GM12864 (cell line): ENCODE data around the gene BCORL1.

Source experiments
- DNase-seq: peaks from one replicate; pipeline ENCODE4 v3.0.0-alpha.2; 2011; ENCODE audit warnings: low read depth
- H3K4me3 ChIP-seq: 2 replicates; pipeline ENCODE4 v1.5.1; 2011; ENCODE audit warnings: mild to moderate bottlenecking, low read depth, low read length, control low read depth
- CTCF ChIP-seq: IDR thresholded peaks from 2 replicates; pipeline ENCODE4 v1.5.1; 2011; ENCODE audit warnings: low read depth, mild to moderate bottlenecking, moderate library complexity, low read length, control low read depth, inconsistent platforms; ENCODE audit errors: missing control alignments

The BCORL1 gene

DNA sequence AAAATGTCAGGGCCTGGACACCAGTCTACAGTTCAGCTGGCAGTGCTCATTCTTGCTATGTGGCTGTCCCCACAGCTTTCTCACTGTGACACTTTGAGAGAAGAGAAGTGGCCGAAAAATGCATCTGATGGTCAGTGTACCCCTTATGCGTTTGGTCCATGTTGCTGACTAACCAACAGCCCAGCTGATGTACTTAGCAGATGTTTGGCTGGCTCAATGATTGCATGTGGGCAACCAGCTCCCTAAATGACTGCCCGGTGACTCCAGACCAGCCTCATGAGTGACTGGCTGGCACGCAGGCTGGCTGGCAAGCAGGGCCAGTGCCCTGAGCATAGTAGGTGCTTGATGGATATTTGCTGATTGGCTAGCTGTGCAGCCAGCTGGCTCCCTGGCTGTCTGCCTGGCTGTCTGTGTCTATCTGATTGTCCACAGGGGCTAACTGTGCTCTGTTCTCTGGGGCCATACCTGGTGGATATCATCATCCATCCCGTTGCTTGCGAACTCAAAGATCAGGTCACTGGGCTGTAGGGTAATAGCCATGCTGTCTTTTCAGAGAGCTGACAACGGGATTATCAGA lies 98.4 kb downstream of the BCORL1 start:
- no peak for DNase-seq
- no peak overlapping the region for H3K4me3 ChIP-seq
- TF ChIP-seq CTCF: no peak

GRCh38 chrX:130081421-130082045 lies 99.1 kb downstream of the BCORL1 start:
- DNase-seq: no peak
- no peak overlapping the region for H3K4me3 ChIP-seq
- TF ChIP-seq CTCF: no peak

GRCh38 chrX:130082244-130083106 lies 100.0 kb downstream of the BCORL1 start:
- H3K4me3 ChIP-seq: peak overlapping the region; percentile 24
- TF ChIP-seq CTCF: peak; percentile 54
- DNase-seq: peak; percentile 55

DNA sequence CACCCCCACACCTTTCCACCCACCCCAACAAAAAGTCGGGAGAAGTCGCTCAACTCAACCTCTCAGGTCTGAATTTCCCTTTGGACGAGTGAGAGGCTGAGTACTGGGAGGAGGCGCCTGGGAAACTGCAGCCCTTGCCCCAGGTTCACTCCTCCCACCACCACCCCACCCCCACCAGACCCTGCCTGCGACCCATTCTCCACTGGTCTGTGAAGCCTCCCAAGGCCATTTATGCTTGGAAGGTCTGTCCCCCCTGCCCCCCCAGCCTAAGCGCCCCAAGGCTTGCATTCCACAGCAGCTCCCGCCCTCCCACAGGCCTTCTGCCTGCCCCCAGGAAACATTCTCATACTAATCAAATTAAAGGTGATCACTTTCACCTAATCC lies 100.7 kb downstream of the BCORL1 start:
- H3K4me3 ChIP-seq: peak overlapping the region; percentile 24; the same call in 1 of the 2 replicates
- no peak for DNase-seq
- no peak for TF ChIP-seq CTCF

DNA sequence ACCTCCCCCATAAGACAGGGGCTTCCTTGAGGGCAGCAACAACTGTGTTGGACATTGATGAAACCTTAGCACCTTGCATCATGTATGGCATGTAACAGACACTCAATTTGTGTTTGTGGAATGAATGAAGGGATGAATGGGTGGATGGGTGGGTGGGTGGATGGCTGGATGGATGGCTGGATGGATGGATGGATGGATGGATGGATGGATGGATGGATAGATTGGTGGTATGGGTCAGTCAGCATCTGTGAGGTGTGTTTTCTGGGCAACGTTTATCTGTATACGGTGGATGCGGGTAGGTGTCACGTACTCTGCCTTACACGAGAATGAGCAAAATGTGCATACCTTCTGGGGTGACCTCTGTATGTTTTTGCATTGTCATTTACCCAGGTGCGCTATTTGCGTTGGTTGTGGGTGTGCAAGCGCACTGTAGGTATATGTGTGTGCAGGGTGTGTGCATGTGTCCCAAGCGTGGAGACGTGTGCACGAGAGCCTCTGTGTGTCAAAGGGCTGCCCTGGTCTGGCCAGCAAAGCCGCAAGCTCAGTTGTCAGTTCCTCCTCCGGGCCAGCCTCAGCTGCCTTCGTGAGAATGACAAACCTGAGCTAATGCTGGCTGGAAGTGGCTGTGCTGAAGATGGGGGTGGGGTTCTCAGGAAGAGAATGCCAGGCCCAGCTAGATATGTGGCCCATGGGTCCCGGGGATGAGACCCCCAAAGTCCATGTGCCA lies 101.4 kb downstream of the BCORL1 start:
- DNase-seq: peak; percentile 48
- TF ChIP-seq CTCF: no peak
- H3K4me3 ChIP-seq: peak overlapping the region; percentile 55

GRCh38 chrX:130084631-130085237 lies 102.3 kb downstream of the BCORL1 start:
- DNase-seq: no peak
- peak overlapping the region; percentile 55 for H3K4me3 ChIP-seq
- no peak for TF ChIP-seq CTCF
